ENCODE results near the gene ATAD5. TPM values are rescaled to one million over a fixed set of nuclear protein-coding genes. Genes with fewer than 3 reads are reported as not detected.
"Not testable (repeated sequence)": the region's sequence is repeated elsewhere in the genome, so short reads cannot be mapped to it uniquely, and the experiment has no call there.

The ATAD5 gene
- total RNA-seq, 1 donor from 2014 or later: 1.0 TPM

GRCh38 chr17:30910151-30910550, 78.4 kb downstream of the ATAD5 start:
- peak; percentile 12 for DNase-seq (ENCODE audit: low spot score)

- no peak for DNase-seq (ENCODE audit: low spot score)
Observed at GRCh38 chr17:30913955-30914354, 82.2 kb downstream of the ATAD5 start.

- DNase-seq (ENCODE audit: low spot score): no peak
Observed at GRCh38 chr17:30915833-30916611, 84.3 kb downstream of the ATAD5 start.

GRCh38 chr17:30917050-30917449, 85.3 kb downstream of the ATAD5 start:
- no peak for DNase-seq (ENCODE audit: low spot score)

- DNase-seq (ENCODE audit: low spot score): peak; percentile 26
Observed at GRCh38 chr17:30920282-30920681, 88.5 kb downstream of the ATAD5 start.

GRCh38 chr17:30920683-30921543, 89.1 kb downstream of the ATAD5 start:
- DNase-seq (ENCODE audit: low spot score): peak; percentile 39

- peak; percentile 90 for DNase-seq (ENCODE audit: low spot score)
Observed at GRCh38 chr17:30921544-30922196, 89.9 kb downstream of the ATAD5 start, which contains the start of gene ADAP2. TSS of gene ADAP2 (plus strand) at chr17:30921945. CDS start at chr17:30922015, 70 bp downstream.

- peak; percentile 90 for DNase-seq (ENCODE audit: low spot score)
Observed at GRCh38 chr17:30922235-30923030, 90.7 kb downstream of the ATAD5 start.

- DNase-seq (ENCODE audit: low spot score): peak; percentile 65
Observed at GRCh38 chr17:30924341-30924740, 92.6 kb downstream of the ATAD5 start.

GRCh38 chr17:30926516-30926915, 94.8 kb downstream of the ATAD5 start:
- no peak for DNase-seq (ENCODE audit: low spot score)

- no peak for DNase-seq (ENCODE audit: low spot score)
Observed at GRCh38 chr17:30927756-30928155, 96.0 kb downstream of the ATAD5 start.

- no peak for DNase-seq (ENCODE audit: low spot score)
Observed at GRCh38 chr17:30928584-30928983, 96.8 kb downstream of the ATAD5 start.

GRCh38 chr17:30929081-30929633, 97.4 kb downstream of the ATAD5 start:
- DNase-seq (ENCODE audit: low spot score): no peak

GRCh38 chr17:30929861-30930260, 98.1 kb downstream of the ATAD5 start:
- DNase-seq (ENCODE audit: low spot score): not testable (repeated sequence)

GRCh38 chr17:30930495-30930894, 98.7 kb downstream of the ATAD5 start:
- DNase-seq (ENCODE audit: low spot score): no peak

GRCh38 chr17:30931582-30931981, 99.8 kb downstream of the ATAD5 start:
- DNase-seq (ENCODE audit: low spot score): not testable (repeated sequence)

GRCh38 chr17:30933966-30934365, 102.2 kb downstream of the ATAD5 start:
- no peak for DNase-seq (ENCODE audit: low spot score)

- DNase-seq (ENCODE audit: low spot score): no peak
Observed at GRCh38 chr17:30939051-30939689, 107.4 kb downstream of the ATAD5 start.

- DNase-seq (ENCODE audit: low spot score): no peak
Observed at GRCh38 chr17:30942308-30943079, 110.7 kb downstream of the ATAD5 start.

All from mesenteric fat pad (tissue), 1 donor.